ENCODE measurements around the gene CWF19L2.

Gene CWF19L2

GRCh38 chr11:107337917-107338316 is 119.7 kb downstream of the CWF19L2 start:
- Histone ChIP-seq H3K4me2 (ENCODE audit: low read length) (no peak overlapping the region), H3K36me3 (ENCODE audit: control insufficient read depth, low read length) (no peaks in the 10 kb centered on the region), H3K9me3 (ENCODE audit: control insufficient read depth, insufficient read depth, low read length) (no peaks in the 10 kb centered on the region), H4K20me1 (ENCODE audit: control insufficient read depth, insufficient read depth, low read depth, low read length) (no peaks in the 10 kb centered on the region), H3K4me3 (ENCODE audit: low read length) (no peak overlapping the region), H3K27ac (ENCODE audit: low read depth, low read length) (no peak overlapping the region), H3K27me3 (ENCODE audit: control insufficient read depth, low read length) (no peaks in the 10 kb centered on the region), H3K79me2 (ENCODE audit: control insufficient read depth, low read length) (no peaks in the 10 kb centered on the region), H3K4me1 (ENCODE audit: control insufficient read depth, low read length) (peaks cover 7% of the 10 kb centered on the region), H3K9me2 (replicated peaks; ENCODE audit: control insufficient read depth, low read length) (no peaks in the 10 kb centered on the region), H3F3A (ENCODE audit: control insufficient read depth, insufficient read depth) (no peaks in the 10 kb centered on the region)
- TF ChIP-seq CTCF (IDR thresholded peaks at IDR 0.05; ENCODE audit: low read depth, low read length, poor library complexity, severe bottlenecking) (no peak), EZH2phosphoT487 (IDR thresholded peaks at IDR 0.05; ENCODE audit: borderline replicate concordance, low read length) (no peak)

GRCh38 chr11:107331728-107332127 is 125.9 kb downstream of the CWF19L2 start:
- H3K9me2 ChIP-seq (replicated peaks; ENCODE audit: control insufficient read depth, low read length) = no peaks in the 10 kb centered on the region
- no peak overlapping the region for H3K4me3 ChIP-seq (ENCODE audit: low read length)
- no peak for TF ChIP-seq CTCF (IDR thresholded peaks at IDR 0.05; ENCODE audit: low read depth, low read length, poor library complexity, severe bottlenecking)
- TF ChIP-seq EZH2phosphoT487 (IDR thresholded peaks at IDR 0.05; ENCODE audit: borderline replicate concordance, low read length) = no peak
- H3F3A ChIP-seq (ENCODE audit: control insufficient read depth, insufficient read depth) = no peaks in the 10 kb centered on the region
- H3K36me3 ChIP-seq (ENCODE audit: control insufficient read depth, low read length) = peaks cover 6% of the 10 kb centered on the region
- H3K27ac ChIP-seq (ENCODE audit: low read depth, low read length) = no peak overlapping the region
- no peaks in the 10 kb centered on the region for H3K79me2 ChIP-seq (ENCODE audit: control insufficient read depth, low read length)
- H4K20me1 ChIP-seq (ENCODE audit: control insufficient read depth, insufficient read depth, low read depth, low read length) = no peaks in the 10 kb centered on the region
- no peaks in the 10 kb centered on the region for H3K9me3 ChIP-seq (ENCODE audit: control insufficient read depth, insufficient read depth, low read length)
- H3K4me1 ChIP-seq (ENCODE audit: control insufficient read depth, low read length) = no peaks in the 10 kb centered on the region
- no peak overlapping the region for H3K4me2 ChIP-seq (ENCODE audit: low read length)
- H3K27me3 ChIP-seq (ENCODE audit: control insufficient read depth, low read length) = no peaks in the 10 kb centered on the region

GRCh38 chr11:107329164-107329563 is 128.5 kb downstream of the CWF19L2 start:
- Histone ChIP-seq H3K27me3 (ENCODE audit: control insufficient read depth, low read length) (no peaks in the 10 kb centered on the region), H3K27ac (ENCODE audit: low read depth, low read length) (no peak overlapping the region), H3K9me2 (replicated peaks; ENCODE audit: control insufficient read depth, low read length) (no peaks in the 10 kb centered on the region), H3K79me2 (ENCODE audit: control insufficient read depth, low read length) (no peaks in the 10 kb centered on the region), H3K36me3 (ENCODE audit: control insufficient read depth, low read length) (peaks cover 7% of the 10 kb centered on the region), H3K4me1 (ENCODE audit: control insufficient read depth, low read length) (no peaks in the 10 kb centered on the region), H3F3A (ENCODE audit: control insufficient read depth, insufficient read depth) (no peaks in the 10 kb centered on the region), H3K4me3 (ENCODE audit: low read length) (no peak overlapping the region), H4K20me1 (ENCODE audit: control insufficient read depth, insufficient read depth, low read depth, low read length) (no peaks in the 10 kb centered on the region), H3K9me3 (ENCODE audit: control insufficient read depth, insufficient read depth, low read length) (no peaks in the 10 kb centered on the region), H3K4me2 (ENCODE audit: low read length) (no peak overlapping the region)
- TF ChIP-seq EZH2phosphoT487 (IDR thresholded peaks at IDR 0.05; ENCODE audit: borderline replicate concordance, low read length) = no peak
- TF ChIP-seq CTCF (IDR thresholded peaks at IDR 0.05; ENCODE audit: low read depth, low read length, poor library complexity, severe bottlenecking) = no peak

GRCh38 chr11:107316426-107316825 is 141.2 kb downstream of the CWF19L2 start:
- no peak for TF ChIP-seq CTCF (IDR thresholded peaks at IDR 0.05; ENCODE audit: low read depth, low read length, poor library complexity, severe bottlenecking)
- TF ChIP-seq EZH2phosphoT487 (IDR thresholded peaks at IDR 0.05; ENCODE audit: borderline replicate concordance, low read length) = no peak
- no peak overlapping the region for H3K4me3 ChIP-seq (ENCODE audit: low read length)
- H3K27me3 ChIP-seq (ENCODE audit: control insufficient read depth, low read length) = no peaks in the 10 kb centered on the region

More at GRCh38 chr11:107316426-107316825, 141.2 kb downstream of the CWF19L2 start:
- no peaks in the 10 kb centered on the region for H4K20me1 ChIP-seq (ENCODE audit: control insufficient read depth, insufficient read depth, low read depth, low read length)
- H3K4me2 ChIP-seq (ENCODE audit: low read length) = no peak overlapping the region
- H3K36me3 ChIP-seq (ENCODE audit: control insufficient read depth, low read length) = no peaks in the 10 kb centered on the region
- H3K27ac ChIP-seq (ENCODE audit: low read depth, low read length) = no peak overlapping the region
- no peaks in the 10 kb centered on the region for H3F3A ChIP-seq (ENCODE audit: control insufficient read depth, insufficient read depth)
- no peaks in the 10 kb centered on the region for H3K4me1 ChIP-seq (ENCODE audit: control insufficient read depth, low read length)
- no peaks in the 10 kb centered on the region for H3K79me2 ChIP-seq (ENCODE audit: control insufficient read depth, low read length)
- H3K9me2 ChIP-seq (replicated peaks; ENCODE audit: control insufficient read depth, low read length) = no peaks in the 10 kb centered on the region
- H3K9me3 ChIP-seq (ENCODE audit: control insufficient read depth, insufficient read depth, low read length) = no peaks in the 10 kb centered on the region

All from DOHH2 (cell line).